NCI-H526 treated with DMSO at 0.1 percent for 48 hours (cell line): ENCODE results near the gene NKAIN2.
"Not testable (repeated sequence)": the region's sequence is repeated elsewhere in the genome, so short reads cannot be mapped to it uniquely, and the experiment has no call there.

Experiments
- DNase-seq: peaks from one replicate; lab custom pipeline; 2025; lab: John Stamatoyannopoulos, UW

Gene NKAIN2

DNA sequence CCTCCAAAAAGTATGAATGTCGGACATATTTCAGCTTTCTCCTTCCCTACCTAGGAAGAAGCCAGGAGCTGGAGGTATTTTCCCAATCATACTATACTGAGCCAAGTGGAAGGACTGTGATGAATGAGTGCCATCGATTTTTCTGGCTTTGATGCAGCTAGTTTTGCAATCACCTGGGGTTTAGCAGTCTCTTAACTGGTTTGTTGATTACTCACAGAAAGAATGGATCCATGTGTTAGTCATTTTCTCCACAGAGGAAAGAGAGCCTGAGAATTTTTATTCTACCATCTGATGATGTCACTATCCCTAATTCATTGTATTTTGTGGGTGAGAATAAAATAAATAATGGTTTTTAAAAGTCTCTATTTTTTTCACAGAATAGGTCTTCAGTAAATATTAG, 875.7 kb downstream of the NKAIN2 start:
- DNase-seq, result no peak

DNA sequence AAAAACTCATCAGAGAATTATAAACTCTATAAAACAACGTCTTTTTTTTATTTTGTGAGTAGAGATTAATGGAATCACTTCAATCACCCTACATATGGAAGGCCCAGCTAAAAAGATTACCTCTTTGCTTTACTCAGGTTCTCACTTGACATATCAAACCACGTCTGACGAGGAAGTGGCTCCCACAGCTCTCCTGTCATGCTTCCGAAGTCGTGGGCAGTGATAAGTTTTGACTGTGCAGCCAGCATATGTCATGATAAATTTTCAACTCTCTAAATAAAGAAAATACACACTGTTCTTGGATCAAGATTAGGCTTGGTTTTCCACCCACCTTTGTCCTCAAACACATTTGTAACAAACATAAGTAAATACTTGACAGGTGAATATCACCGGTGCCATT, 879.1 kb downstream of the NKAIN2 start:
- DNase-seq, result no peak

DNA sequence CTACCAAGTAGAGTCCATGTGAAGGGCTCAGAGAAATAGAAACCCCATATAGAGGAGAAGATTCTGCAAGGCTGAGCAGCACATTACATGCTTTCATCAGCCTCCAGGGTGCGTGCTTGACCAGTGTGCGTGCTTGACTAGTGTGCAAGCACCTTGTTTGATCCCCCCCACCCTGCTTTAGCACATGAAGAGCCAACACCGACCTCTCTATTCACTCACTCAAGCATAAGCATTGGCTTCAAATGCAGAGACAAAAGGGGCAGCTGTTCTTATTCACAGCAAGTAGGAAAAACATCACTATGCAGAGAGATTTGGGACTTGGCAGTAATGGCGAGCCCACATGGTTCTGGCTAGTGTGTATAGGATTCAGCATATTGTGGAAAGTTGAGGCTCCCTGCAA, 879.8 kb downstream of the NKAIN2 start:
- DNase-seq, result no peak

DNA sequence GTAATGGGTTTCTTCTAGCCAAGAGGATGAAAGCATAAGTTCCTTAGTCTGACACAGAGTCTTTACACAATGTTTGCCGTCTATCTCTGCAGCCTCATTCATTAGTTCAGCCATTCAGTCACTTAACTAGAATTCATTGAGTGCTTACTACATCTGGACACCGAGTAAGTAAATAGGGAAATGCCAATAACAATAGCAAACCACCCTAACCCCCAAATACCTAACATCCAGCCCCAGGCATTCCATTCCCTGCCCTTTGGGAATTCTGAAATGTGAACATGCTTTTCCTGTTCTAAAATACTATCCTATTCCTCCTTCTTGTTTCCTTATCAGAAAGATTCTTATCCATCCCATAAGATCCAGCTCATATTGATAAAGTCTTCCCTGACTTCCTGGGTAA, 881.0 kb downstream of the NKAIN2 start:
- DNase-seq, result no peak

DNA sequence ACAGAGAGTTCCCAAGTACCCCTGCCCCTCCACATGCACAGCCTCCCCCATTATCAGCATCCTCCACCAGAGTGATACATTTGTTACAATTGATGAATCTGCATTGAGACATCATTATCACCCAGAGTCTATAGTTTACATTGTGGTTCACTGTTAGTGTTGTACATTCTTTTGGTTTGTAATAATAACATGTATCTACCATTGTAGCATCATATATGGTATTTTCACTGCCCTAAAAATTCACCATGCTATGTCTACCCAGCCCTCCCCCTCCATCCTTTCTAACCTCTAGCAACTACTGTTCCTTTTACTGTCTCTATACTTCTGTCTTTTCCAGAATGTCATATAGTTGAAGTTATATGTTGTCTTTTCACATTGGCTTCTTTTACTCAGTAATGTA, 884.7 kb downstream of the NKAIN2 start:
- DNase-seq, result no peak

DNA sequence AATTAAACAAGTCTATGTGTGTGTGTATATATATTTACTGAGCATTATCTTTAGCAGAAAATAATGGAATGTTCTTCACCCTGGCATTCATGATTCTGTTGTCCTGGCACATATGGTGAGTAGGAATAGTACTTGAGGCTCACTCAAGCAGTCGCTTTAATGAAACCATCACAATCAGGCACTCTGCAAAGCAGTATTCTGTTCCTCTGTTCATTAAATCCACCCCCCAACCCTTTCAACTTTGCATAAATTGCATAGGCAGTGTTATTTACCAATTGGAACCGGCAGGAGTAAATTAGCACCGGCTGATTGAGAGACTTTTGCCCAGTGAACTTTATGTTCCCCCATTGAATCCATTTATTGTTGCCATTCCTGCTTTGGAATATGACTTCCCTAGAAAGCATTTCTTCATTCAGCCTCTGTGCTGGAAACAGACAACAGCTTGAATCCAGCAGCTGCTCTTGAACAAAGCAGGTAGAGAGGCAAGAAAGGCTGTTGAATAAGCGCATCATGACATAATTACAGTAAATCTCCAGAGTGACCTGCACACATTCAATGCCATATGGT, 890.6 kb downstream of the NKAIN2 start:
- DNase-seq, result no peak

DNA sequence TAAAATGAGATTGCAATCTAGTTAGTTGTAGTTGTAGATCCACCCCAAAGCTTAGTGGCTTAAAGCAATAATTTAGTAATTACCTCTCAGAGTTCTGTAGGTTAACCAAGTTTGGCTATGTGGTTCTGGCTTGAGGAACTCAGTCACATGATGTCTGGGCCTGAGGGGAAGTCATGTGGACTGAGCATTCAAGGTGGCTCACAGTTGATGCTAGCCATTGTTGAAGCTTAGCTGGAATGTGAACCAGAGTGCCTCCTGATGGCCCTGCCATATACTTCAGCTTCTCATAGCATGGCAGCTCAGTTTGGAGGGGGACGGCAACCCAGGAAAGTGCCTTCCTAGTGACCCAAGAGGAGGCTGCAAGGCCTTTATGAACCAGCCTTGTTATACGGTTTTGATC, 895.4 kb downstream of the NKAIN2 start:
- DNase-seq, result no peak

DNA sequence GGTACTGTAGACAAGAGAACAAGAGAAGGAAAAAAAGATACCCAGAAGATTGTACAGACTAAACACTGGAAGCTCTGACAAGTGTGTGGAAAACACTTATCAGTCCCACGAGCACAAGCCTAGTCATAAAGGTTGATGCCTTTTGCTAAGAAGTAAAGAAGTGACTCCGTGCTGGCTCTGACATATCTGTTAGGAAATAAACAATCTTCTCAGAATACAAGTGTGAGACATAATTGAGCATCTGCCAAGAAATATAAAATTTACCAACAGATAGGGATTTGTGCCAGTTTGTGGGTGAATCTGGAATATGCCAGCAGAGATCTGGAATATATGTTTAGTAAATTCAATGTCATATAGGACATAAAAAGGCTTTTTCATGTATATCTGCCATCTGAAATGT, 899.9 kb downstream of the NKAIN2 start:
- no peak for DNase-seq

DNA sequence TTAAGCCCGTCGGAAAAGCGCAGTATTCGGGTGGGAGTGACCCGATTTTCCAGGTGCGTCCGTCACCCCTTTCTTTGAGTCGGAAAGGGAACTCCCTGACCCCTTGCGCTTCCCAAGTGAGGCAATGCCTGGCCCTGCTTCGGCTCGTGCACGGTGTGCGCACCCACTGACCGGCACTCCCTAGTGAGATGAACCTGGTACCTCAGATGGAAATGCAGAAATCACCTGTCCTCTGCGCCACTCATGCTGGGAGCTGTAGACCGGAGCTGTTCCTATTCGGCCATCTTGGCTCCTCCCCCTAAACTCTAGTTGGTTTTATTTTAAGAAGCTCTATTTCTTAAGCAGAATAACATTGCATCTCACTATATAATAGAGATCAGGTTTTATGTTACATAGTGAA, 908.9 kb downstream of the NKAIN2 start:
- DNase-seq, result not testable (repeated sequence)

DNA sequence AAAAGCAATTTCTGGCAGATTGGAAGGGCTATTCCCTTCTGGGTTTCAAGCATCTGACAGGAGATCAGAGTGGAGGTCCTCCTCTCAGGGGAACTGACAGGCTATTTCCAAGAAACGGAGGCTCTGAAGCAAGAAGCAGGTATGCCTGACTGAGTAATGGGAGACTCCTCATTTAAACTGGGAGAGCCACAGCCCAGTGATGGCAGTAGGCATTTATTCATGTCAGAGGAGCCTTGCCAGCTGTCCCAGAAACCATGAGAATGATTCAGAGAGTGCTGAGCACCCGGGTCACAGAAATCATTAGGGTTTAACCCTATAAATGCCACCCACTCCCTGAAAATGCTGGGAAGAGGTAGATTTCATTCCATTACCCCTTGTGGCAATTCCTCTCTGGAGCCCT, 911.1 kb downstream of the NKAIN2 start:
- no peak for DNase-seq

DNA sequence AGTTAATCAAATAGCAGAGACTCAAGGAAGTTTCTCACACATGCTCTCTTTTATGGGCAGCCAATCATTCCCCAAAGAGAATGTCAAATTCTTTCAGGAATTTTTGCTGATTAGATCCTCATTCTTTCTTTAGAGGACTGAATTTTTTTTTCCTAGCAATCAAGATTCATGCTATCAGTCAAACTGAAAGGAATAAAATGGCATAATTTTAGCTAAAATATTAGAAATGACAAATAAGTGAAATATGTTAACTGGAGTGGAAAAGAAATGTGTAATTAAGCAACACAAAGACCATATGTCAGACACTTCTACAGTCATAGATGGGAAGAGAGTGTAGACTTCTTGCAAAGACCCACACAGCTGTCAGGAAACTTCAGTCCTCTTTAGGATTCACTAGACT, 916.2 kb downstream of the NKAIN2 start:
- DNase-seq, result no peak

DNA sequence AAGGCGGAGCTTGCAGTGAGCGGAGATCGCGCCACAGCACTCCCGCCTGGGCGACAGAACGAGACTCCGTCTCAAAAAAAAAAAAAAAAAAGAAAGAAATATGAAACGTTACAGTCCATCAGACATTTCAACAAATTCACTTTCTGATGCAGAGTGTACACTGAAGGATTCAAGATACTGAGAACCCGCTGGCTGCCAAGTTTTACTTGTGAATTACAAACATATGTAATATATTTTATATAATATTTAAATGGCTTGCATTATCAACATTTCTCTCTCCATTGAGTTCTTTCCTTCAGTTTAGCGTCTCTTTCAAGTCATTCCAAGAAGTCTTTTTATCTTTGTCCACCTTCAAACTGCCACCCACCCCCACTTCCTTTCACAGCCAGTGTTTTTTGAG, 917.7 kb downstream of the NKAIN2 start:
- no peak for DNase-seq

DNA sequence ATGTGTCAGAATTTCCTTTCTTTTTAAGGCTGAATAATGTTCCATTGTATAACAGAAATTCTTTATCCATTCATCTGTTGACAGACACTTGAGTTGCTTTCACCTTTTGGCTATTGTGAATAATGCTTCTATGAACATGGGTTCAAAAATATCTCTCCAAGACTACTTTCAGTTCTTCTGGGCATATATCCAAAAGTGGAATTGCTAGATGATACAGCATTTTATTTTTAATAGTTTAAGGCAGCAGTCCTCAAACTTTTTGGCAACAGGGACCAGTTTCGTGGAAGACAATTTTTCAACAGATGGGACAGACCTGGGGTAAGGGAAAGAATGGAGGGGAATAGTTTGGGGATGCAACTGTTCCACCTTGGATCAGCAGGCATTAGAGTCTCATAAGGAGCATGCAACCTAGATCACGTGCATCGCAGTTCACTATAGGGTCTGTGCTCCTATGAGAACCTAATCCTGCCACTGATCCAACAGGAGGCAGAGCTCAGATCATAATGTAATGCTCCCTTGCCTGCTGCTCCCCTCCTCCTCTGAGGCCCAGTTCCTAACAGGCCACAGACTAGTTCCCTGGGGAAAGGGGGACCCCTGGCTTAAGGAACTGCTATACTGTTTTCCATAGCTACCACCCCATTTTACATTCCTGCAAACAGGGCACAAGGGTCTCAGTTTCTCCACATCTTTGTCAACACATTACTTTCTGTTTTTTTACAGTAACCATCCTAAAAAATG, 918.6 kb downstream of the NKAIN2 start:
- DNase-seq, result no peak

DNA sequence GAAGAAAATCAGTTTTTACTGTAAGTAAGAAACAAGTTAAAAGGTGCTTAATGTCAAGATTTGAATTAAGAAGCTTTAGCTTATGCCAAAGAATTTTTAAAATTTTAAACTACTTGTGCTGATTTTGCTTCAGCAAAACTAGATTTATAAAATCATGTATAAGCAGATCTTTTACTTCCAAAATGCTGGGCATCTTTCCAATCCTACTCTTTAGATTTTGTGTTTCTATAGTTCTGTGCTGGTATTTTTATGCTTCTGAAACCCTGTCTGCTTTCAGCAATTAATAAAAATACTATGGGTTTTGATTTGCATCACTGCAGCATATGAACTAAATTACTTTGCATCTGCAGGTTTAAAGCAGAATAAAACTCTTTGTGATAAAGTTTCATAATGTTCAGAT, 920.0 kb downstream of the NKAIN2 start:
- peak; percentile 4 for DNase-seq

DNA sequence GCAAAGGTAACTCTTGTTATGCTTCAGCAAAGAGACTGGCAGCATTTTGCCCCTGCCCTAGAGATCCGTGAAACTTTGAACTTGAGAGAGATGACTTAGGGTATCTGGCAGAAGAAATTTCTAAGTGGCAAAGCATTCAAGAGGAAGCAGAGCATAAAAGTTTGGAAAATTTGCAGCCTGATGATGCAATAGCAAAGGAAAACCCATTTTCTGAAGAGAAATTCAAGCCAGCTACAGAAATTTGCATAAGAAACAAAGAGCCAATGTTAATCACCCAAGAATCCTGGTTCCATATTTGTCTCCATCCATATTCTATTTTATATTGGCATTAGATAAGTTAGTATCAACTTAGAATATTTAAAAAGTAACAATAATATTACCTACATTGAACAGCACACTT, 934.1 kb downstream of the NKAIN2 start:
- not testable (repeated sequence) for DNase-seq

DNA sequence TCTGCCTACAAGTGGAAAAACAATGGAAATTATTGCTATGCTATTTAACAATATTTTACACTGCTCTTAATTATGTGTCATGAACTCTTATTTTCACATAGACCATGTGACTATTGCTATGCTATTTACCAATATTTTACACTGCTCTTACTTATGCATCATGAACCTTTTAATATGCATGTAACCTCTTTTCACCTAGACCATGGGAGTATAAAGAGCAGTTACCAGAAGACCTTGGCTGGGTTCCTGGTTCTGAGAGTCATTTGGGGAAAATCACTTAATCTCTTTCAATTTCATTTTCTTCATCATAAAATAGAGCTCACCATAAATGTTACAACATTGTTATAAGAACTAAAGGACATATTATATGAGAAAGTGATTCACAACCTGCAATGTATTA, 934.8 kb downstream of the NKAIN2 start:
- no peak for DNase-seq

DNA sequence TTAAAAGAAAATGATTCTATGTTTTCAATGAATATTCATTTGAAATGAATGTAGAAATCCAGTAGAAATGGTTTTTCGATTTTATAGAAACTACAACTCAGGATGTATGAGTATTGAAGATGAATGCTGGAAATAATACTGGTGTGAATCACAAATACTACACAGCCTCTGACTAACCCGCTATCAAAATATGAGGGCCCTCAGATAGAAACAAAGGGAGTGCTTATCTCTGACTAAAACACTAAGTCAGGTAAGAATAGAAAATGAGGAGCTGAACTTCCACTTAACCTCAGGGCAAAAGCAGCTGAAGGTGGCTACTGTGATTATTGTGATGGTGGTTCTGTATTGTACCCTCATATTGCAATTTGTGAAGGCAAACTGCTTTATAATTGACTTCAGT, 937.7 kb downstream of the NKAIN2 start:
- DNase-seq, result no peak

DNA sequence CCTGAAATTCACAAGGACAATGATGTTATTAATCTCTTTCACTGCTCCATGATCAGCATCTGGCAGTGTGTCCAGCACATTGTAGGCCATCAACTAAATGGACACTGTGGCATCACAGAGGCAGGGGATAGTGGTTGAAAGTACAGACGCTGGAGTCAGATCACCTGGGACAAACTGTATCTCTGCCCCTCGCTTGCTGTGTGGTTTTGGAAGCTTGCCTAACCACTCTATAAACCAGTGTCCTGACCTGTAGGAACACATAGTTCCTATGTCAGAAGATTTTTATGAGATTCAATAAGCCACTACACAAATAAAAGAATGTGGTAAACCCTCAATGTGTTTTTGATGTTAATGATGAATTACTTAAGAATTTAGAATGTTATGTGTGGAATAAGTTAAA, 939.3 kb downstream of the NKAIN2 start:
- no peak for DNase-seq

DNA sequence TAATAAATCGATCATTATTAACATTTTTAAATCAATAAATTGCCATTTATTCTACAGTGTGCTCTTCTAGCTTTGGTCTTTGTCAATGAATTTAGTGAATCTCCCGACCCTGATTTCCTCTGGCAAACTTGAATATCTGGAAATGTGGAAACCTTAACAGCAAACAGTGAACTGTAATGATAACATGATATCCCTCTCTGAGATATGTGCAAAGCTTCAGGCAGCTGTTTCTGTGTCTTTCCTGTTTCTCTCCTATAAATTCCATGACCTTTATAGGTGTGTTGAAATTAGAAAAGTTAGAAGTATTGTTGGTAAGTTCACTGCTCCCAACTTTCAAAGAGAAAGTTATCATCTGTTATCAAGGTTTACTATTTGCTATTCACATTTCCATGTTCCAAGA, 939.8 kb downstream of the NKAIN2 start:
- DNase-seq, result no peak

DNA sequence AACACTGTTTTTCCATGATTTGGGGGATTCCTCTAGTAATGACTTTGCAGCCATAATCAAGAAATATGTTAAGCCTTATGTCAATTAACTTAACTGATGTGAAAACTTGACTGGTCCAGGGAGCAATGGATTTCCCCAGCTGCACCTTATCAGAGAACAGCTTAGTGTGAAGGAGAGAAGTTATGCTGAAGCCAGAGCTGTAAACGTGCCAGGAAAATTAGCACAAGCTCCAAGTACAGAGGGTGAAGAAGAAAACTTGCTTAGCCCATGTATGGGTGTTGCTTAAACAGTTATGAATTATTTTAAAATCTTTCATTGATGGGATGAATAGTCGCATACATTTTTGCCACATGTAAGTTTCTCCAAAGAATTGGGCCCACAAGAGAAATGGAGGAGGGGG, 943.7 kb downstream of the NKAIN2 start:
- DNase-seq, result no peak

DNA sequence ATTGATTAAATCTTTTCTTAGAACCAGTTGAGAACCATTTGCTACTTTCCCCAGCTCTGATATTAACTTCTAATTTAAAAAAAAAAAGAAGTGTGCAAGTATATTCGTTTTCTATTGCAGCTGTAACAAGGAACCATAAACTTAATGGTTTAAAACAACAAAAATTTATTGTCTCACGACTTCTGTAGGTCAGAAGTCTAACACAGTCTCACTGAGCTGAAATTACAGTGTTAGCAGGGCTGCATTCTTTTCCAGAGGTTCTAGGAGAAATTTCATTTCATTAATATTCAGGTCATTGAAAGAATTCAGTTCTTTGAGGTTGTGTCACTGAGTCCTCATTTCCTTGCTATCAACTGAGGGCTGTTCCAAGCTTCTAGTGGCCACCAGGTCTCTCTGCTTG, 945.1 kb downstream of the NKAIN2 start:
- DNase-seq, result no peak

DNA sequence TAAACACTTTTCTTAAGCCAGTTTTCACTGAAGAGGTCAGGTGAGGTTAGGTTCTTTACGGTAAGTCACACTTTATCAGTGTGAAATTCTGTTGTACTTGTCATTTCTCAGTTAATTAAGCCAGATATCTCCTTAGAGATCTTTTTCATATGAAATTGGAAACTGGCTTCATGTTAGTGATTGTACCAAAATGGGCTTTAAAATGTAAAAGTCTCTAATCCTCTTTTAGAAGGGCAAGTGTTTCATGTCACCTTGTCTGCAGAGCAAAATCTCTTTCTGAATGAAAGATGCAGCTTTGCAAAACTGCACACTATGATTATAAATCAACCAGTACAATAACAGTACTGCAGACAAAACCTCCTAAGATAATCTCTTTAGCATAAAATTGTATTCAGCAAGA, 949.3 kb downstream of the NKAIN2 start:
- DNase-seq, result no peak

DNA sequence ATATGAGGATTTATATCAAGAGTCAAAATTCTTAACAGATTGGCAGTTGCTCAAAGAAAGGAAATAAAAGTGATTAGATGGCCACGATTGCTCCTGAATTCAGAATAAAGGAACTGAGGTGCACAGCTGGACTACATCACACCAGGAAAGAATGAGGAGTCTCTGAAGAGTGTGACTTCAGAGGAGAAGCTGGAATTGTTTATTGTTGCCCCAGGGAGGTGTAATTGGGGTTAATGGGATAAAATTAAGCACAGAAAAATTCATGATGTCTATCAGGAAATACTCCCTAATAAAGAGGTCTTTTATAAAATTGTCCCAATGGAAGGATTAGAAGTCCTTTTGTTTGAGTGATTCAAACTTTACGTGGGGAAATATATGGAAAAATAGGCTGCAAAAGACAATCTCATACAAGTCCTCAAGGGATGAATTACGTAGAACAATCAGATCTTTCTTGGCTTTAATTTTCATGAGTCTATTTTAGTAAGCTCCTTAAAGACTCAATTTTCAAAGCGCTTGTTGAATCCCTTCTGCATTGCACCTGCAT, 950.0 kb downstream of the NKAIN2 start:
- no peak for DNase-seq

DNA sequence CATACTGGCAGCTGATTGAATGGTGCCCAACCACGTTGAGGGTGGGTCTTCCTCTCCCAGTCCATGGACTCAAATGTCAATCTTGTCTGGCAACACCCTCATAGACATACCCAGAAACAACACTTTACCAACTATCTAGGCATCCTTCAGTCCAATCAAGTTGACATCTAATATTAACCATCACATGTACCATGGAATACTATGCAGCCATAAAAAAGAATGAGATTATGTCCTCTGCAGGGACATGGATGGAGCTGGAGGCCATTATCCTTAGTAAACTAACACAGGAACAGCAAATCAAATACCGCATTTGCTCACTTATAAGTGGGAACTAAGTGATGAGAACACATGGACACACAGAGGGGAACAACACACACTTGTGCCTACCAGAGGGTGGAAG, 951.7 kb downstream of the NKAIN2 start:
- no peak for DNase-seq
